Middle frontal gyrus (tissue), 1 donor: Measurements from ENCODE around the gene RPS26.
A peak's percentile ranks its signal among the peaks of the same experiment; 100 is the strongest.
"Not testable (repeated sequence)": the region's sequence is repeated elsewhere in the genome, so short reads cannot be mapped to it uniquely, and the experiment has no call there.

Experiments used
- DNase-seq: peaks from one replicate; pipeline ENCODE4 v3.0.0-alpha.2; 2015; ENCODE audit warnings: low spot score; ENCODE audit errors: extremely low spot score

Gene RPS26

GRCh38 chr12:56041552-56042429 lies at the start of gene RPS26:
Gene RPS26 (plus strand): TSS chr12:56041918. CDS start chr12:56042167, 249 bp downstream.
- peak; percentile 95 for DNase-seq

DNA sequence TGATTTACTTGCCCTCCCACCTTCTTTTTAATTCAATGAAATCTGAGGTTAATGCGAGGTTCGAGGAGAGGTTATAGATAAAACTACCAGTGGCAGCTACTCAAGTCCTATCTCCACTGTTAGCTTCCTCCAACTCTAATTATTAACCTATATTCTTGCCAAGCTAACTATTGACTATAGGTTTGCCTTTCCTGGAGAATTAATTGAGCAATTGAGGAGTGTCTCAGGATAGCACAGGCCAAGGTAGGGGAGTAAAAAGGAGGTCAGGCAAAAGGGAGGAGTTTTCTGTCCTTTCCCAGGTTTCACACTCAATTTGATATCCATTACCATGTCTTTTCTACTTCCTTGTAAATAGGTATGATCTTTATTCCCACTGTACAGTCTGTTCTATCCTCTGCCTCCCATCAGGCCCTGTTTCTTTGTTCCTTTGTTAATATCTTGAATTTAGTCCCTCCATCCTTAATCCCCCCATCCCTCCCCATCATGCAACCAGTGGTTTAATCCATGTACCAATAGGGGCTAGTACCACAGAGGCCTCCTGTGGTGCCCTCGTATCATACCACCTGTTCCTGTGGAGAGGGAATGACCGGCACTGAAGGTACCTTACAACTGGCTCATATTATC lies 48.4 kb upstream of the RPS26 start:
- no peak for DNase-seq

- no peak for DNase-seq
Observed at GRCh38 chr12:55995366-55995765, 46.4 kb upstream of the RPS26 start.

DNA sequence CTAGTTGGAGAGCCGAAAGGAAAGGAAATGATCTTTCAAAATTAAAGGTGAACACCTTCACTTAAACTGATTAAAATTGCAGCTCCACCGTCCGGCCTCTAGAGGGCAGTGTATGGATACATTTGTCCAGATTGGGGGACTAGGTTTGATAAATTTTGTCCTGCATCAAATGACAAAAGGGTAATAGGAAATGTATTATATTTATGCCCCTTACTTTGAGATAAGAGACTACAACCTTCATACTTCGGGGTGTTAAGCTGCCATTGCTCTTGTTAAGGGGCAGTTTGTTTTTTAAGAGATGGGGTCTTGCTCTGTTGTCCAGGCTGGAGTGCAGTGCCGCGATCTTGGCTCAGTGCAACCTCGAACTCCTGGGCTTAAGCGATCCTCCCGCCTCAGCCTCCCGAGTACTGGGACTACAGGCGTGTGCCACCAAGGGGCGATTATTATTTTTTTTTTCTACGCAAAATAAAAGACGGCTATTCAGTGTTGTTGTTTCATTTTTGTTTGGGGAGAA lies 45.5 kb upstream of the RPS26 start:
- no peak for DNase-seq

DNA sequence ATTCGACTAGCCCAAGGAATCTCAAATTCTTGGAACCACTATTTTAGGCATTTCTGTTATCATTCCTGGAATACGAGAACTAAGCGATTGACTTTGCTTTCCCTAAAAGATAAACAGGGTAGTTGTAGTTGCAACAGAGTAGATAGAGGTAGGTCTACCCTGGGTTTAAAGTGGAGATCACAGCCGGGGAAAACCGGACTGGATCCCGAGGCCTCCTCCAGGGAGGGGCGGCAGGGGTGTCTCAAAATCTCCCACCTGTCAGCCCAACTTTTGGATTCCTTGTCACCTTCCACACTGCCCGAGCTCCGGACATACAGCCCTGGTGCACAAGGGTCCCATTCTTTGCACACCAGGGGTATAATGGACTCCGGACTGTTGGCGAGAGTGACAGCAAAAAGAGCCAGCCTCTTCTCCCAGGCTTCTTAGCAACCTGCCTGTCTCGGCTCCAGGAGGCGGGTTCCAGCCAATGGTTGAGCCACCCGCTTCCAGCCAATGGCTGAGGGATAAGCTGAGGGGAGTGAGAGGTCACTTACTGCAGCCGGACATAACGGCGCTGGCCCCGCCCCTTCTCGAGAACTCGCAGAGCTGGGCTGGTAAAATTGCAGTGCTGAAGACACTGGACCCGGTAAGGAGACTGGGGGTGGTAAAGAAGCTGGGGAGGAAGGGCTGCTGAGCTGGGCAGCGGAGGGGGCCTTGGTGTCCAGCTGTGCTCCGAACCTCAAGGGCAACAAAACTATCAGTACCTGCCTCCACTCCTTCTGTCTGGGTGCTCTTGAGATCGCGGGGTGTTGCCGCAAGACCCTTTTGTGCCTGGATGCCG lies 44.8 kb upstream of the RPS26 start, which contains the start of gene SUOX:
Gene SUOX, plus strand, starts transcription at position 562 of the 820 bp plus-strand sequence. CDS start 4,946 bp downstream, outside the sequence.
- DNase-seq: peak; percentile 92

DNA sequence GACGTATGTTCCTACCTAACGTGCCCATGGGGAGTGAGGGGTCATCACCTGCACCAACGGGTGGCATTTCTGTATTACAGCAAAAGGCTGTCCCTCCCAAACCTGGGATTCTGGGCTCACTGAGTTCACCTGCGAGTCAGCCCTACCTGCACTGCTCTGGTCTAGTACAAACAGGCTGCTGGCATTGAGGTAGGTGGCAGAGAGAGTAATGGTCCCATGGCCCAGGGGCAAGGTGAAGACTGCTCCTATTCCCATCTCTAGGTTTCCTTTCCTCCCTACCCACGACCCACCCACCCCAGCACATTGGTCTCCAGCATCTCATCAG lies 44.2 kb upstream of the RPS26 start:
- no peak for DNase-seq

GRCh38 chr12:55999522-55999921 lies 42.2 kb upstream of the RPS26 start:
- DNase-seq: not testable (repeated sequence)

- not testable (repeated sequence) for DNase-seq
Observed at GRCh38 chr12:55999999-56000540, 41.6 kb upstream of the RPS26 start.

DNA sequence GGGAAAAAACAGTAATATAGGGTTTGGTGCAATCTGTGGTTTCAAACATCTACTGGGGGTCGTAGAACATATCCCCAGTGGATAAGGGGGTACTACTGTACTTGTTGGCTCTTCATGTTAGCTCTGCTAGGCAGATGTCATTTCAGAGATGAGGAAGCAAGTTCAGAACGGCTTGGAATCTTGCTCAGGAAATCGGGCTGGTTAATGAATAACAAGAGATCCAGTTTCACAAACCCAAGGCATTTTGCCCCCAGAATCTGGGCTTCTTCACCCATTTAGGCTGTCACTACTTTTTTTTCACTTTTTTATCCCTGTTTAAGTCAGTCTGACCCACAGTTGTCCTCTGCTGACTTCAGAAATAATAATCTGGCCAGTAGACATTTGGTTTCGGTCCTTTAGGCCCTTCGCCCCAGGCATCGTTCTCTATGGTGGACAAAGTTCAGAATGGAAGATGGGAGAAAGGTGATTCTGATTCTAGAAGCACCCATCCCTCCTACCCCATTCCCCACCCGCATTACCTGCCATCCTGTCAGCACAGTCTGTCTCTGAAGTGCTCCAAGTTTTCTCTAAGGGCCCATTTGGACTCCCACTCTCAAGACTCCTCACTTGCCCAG lies 40.1 kb upstream of the RPS26 start:
- DNase-seq: no peak

DNA sequence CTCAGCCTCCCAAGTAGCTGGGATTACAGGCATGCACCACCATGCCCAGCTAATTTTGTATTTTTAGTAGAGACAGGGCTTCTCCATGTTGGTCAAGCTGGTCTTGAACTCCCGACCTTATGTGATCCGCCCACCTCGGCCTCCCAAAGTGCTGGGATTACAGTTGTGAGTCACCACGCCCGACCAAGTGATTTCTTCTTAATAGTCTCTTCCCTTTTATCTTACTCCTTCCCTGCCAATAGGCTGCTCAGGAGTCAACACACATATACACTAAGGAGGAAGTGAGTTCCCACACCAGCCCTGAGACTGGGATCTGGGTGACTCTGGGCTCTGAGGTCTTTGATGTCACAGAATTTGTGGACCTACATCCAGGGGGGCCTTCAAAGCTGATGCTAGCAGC lies 38.3 kb upstream of the RPS26 start:
- not testable (repeated sequence) for DNase-seq

- no peak for DNase-seq
Observed at GRCh38 chr12:56004211-56004610, 37.5 kb upstream of the RPS26 start.

DNA sequence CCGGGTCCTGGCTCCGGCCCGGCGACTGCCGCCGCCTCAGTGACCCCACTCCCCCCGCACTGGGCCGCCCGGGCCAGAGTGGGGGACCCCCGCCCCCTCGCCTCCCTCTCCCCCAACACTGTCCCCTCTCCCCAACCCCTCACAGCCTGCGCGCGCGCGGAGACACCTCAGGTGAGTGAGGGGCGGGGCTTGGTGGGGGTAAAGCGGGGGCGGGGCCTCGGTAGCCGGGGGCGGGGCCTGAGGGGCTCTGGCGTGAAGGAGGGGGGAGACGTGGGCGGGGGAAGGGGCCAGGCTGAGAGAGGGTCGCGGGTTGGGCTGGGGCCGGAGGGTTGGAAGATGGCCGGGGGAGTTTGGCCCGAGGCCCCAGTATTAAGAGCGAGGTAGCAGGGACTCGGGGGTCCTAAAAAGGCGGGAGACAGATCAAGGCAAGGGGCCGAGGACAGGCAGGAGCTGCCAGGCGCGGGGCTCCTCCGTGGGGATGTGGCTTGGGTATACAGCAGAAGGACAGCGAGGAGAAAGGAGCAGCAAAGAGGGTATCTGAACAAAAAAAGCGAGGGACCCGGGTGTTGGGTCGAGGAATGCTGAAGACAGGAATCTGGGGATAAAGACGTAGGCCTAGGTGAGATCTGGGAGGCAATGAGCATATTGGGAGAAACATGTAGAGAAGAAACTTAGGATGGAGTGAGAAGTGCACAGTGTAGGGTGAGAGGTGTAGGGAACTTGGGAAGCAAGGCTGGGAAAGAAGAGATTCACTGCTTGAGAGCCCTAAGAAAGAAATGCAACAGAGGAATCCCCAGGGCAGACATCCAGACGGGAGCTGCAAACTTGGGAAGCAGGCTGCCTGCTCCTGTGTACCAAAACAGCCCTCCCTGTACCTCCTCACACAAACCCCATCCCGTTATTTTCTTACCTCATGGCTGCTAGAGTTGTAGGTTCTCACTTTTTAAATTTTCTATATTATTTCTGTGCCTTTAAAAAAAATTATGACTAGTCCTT lies 33.9 kb upstream of the RPS26 start:
- DNase-seq: no peak

- no peak for DNase-seq
Observed at GRCh38 chr12:56010111-56010570, 31.6 kb upstream of the RPS26 start.

GRCh38 chr12:56011509-56012090 lies 30.1 kb upstream of the RPS26 start:
- DNase-seq: no peak

GRCh38 chr12:56013482-56013881 lies 28.2 kb upstream of the RPS26 start:
- DNase-seq: peak; percentile 27

DNA sequence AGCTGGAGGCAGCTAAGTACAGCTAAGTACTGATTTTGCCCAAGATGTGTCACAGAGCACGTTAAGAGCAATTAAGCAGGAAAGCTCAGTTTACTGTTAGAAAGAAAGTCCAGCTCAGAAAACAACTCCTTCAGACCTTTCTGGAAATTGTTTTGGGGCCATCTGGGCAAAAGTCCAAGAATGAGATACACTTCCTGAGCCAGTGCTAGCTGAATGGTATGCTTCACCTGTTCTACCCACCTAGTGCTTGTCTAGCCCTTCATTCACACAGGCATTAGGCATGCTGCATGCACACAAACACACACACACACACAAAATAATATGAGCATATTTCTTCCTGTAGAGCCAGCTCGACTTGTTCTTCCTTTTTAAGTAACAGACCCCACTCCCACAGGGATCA lies 27.5 kb upstream of the RPS26 start:
- DNase-seq: no peak

GRCh38 chr12:56017181-56017580 lies 24.5 kb upstream of the RPS26 start:
- no peak for DNase-seq

- no peak for DNase-seq
Observed at GRCh38 chr12:56018356-56018755, 23.4 kb upstream of the RPS26 start.
